HEK293 (cell line): Measurements from ENCODE around the gene ZNF829.

Experiments
- CTCF ChIA-PET: fragments of 350-600 bp; formaldehyde crosslinking; extraction: SDS; loops from one replicate; lab custom pipeline; 2021; ENCODE audit warnings: antibody characterized with exemption; lab: Yijun Ruan, JAX
- POLR2A ChIA-PET: fragments of 300-600 bp; formaldehyde crosslinking; extraction: SDS; loops from one replicate; lab custom pipeline; 2020; ENCODE audit warnings: antibody characterized with exemption, inconsistent platforms; lab: Yijun Ruan, JAX
- H3K27ac ChIP-seq: fragments of 200-500 bp; sonication (Bioruptor generic); 2 replicates; pipeline ENCODE4 v1.5.1; 2014; ENCODE audit warnings: low read depth, low read length, control low read depth, inconsistent platforms; ENCODE audit errors: extremely low read depth
- H3K36me3 ChIP-seq, 2 experiments: fragments of 200-500 bp in 1 of 2; sonication (Bioruptor generic) in 1 of 2; 1 replicate in 1 of 2; 2 replicates in 1 of 2; pipeline ENCODE4 v1.5.1; 2014 to 2017; ENCODE audit warnings: inconsistent platforms in 2 of 2, low read length in 2 of 2; ENCODE audit not compliant: control insufficient read depth in 2 of 2, insufficient read depth in 1 of 2
- H3K4me1 ChIP-seq: fragments of 200-500 bp; sonication (Bioruptor generic); 2 replicates; pipeline ENCODE4 v1.5.1; 2014; ENCODE audit warnings: mild to moderate bottlenecking, low read length, inconsistent platforms; ENCODE audit not compliant: control insufficient read depth, insufficient read depth
- H3K4me3 ChIP-seq: 2 replicates; pipeline ENCODE4 v1.5.1; 2011; ENCODE audit warnings: low read depth, mild to moderate bottlenecking, control low read depth, low read length, moderate library complexity
- H3K9me3 ChIP-seq: fragments of 200-500 bp; sonication (Bioruptor generic); 2 replicates; pipeline ENCODE4 v1.5.1; 2014; ENCODE audit warnings: low read depth, low read length, inconsistent platforms; ENCODE audit not compliant: control insufficient read depth, insufficient read depth
- HOXC10 ChIP-seq: sonication (generic); formaldehyde crosslinking; IDR thresholded peaks from 2 replicates; pipeline ENCODE4 v1.8.1; 2023; ENCODE audit warnings: mild to moderate bottlenecking, missing genetic modification reagents
- HOXD13 ChIP-seq: sonication (generic); formaldehyde crosslinking; IDR thresholded peaks from 2 replicates; pipeline ENCODE4 v1.8.0; 2022; ENCODE audit warnings: missing genetic modification reagents, borderline replicate concordance
- IKZF3 ChIP-seq: fragments of 450-650 bp; IDR thresholded peaks from 2 replicates; pipeline ENCODE4 v1.5.0; 2018; ENCODE audit warnings: missing biosample characterization, mild to moderate bottlenecking, missing genetic modification characterization, moderate library complexity
- KLF16 ChIP-seq: fragments of 450-650 bp; formaldehyde crosslinking; IDR thresholded peaks from 2 replicates; pipeline ENCODE4 v1.5.1; 2017; ENCODE audit warnings: missing biosample characterization, missing genetic modification characterization
- KLF7 ChIP-seq: fragments of 450-650 bp; formaldehyde crosslinking; IDR thresholded peaks from 2 replicates; pipeline ENCODE4 v1.5.1; 2016; ENCODE audit warnings: missing biosample characterization, missing genetic modification characterization, borderline replicate concordance
- MEIS1 ChIP-seq: sonication (generic); formaldehyde crosslinking; IDR thresholded peaks from 2 replicates; pipeline ENCODE4 v1.8.1; 2022; ENCODE audit warnings: missing genetic modification reagents, mild to moderate bottlenecking, borderline replicate concordance
- SETDB1 ChIP-seq: IDR thresholded peaks from one replicate; pipeline ENCODE4 v1.6.1; 2017; ENCODE audit warnings: mild to moderate bottlenecking, low read length, moderate library complexity, mixed read lengths; ENCODE audit not compliant: insufficient read length
- SP2 ChIP-seq: fragments of 450-650 bp; formaldehyde crosslinking; IDR thresholded peaks from 2 replicates; pipeline ENCODE4 v1.5.1; 2016; ENCODE audit warnings: missing biosample characterization, missing genetic modification characterization
- YY2 ChIP-seq: fragments of 450-650 bp; formaldehyde crosslinking; IDR thresholded peaks from 2 replicates; pipeline ENCODE4 v1.5.1; 2016; ENCODE audit warnings: missing biosample characterization, missing genetic modification characterization
- ZBTB1 ChIP-seq: fragments of 450-650 bp; formaldehyde crosslinking; IDR thresholded peaks from 2 replicates; pipeline ENCODE4 v1.5.1; 2016; ENCODE audit warnings: missing biosample characterization, missing genetic modification characterization
- ZBTB10 ChIP-seq: fragments of 450-650 bp; formaldehyde crosslinking; IDR thresholded peaks from 2 replicates; pipeline ENCODE4 v1.5.1; 2016; ENCODE audit warnings: missing biosample characterization, missing genetic modification characterization
- ZFP3 ChIP-seq: fragments of 450-650 bp; formaldehyde crosslinking; IDR thresholded peaks from 2 replicates; pipeline ENCODE4 v1.5.1; 2016; ENCODE audit warnings: low read depth, missing biosample characterization, missing genetic modification characterization
- ZFP37 ChIP-seq: fragments of 450-650 bp; formaldehyde crosslinking; IDR thresholded peaks from 2 replicates; pipeline ENCODE4 v1.5.1; 2016; ENCODE audit warnings: missing biosample characterization, missing genetic modification characterization
- ZNF148 ChIP-seq: fragments of 450-650 bp; formaldehyde crosslinking; IDR thresholded peaks from 2 replicates; pipeline ENCODE4 v1.5.0; 2017; ENCODE audit warnings: missing biosample characterization, missing genetic modification characterization, borderline replicate concordance
- ZNF221 ChIP-seq: fragments of 450-650 bp; formaldehyde crosslinking; IDR thresholded peaks from 2 replicates; pipeline ENCODE4 v1.5.1; 2017; ENCODE audit warnings: missing biosample characterization, missing genetic modification characterization, borderline replicate concordance
- ZNF23 ChIP-seq: fragments of 450-650 bp; formaldehyde crosslinking; IDR thresholded peaks from 2 replicates; pipeline ENCODE4 v1.5.1; 2016; ENCODE audit warnings: missing biosample characterization, missing genetic modification characterization, borderline replicate concordance
- ZNF24 ChIP-seq: fragments of 450-650 bp; formaldehyde crosslinking; IDR thresholded peaks from 2 replicates; pipeline ENCODE4 v1.5.1; 2016; ENCODE audit warnings: missing biosample characterization, missing genetic modification characterization
- ZNF26 ChIP-seq: fragments of 450-650 bp; formaldehyde crosslinking; IDR thresholded peaks from 2 replicates; pipeline ENCODE4 v1.5.1; 2016; ENCODE audit warnings: missing biosample characterization, missing genetic modification characterization
- ZNF335 ChIP-seq: fragments of 450-650 bp; formaldehyde crosslinking; conservative IDR thresholded peaks from 2 replicates; pipeline ENCODE4 v1.5.1; 2016; ENCODE audit warnings: missing biosample characterization, missing genetic modification characterization
- ZNF366 ChIP-seq: fragments of 450-650 bp; formaldehyde crosslinking; conservative IDR thresholded peaks from 2 replicates; pipeline ENCODE4 v1.5.1; 2016; ENCODE audit warnings: missing biosample characterization, missing genetic modification characterization
- ZNF37A ChIP-seq: fragments of 450-650 bp; IDR thresholded peaks from 2 replicates; pipeline ENCODE4 v1.5.1; 2018; ENCODE audit warnings: missing biosample characterization, missing genetic modification characterization
- ZNF394 ChIP-seq: fragments of 450-650 bp; formaldehyde crosslinking; IDR thresholded peaks from 2 replicates; pipeline ENCODE4 v1.5.1; 2016; ENCODE audit warnings: missing biosample characterization, missing genetic modification characterization, mild to moderate bottlenecking, moderate library complexity, borderline replicate concordance
- ZNF404 ChIP-seq: fragments of 450-650 bp; formaldehyde crosslinking; IDR thresholded peaks from 2 replicates; pipeline ENCODE4 v1.5.1; 2017; ENCODE audit warnings: missing biosample characterization, missing genetic modification characterization
- ZNF585B ChIP-seq: fragments of 450-650 bp; formaldehyde crosslinking; IDR thresholded peaks from 2 replicates; pipeline ENCODE4 v1.5.1; 2016; ENCODE audit warnings: missing biosample characterization, missing genetic modification characterization
- ZNF600 ChIP-seq: fragments of 450-650 bp; formaldehyde crosslinking; IDR thresholded peaks from 2 replicates; pipeline ENCODE4 v1.5.1; 2016; ENCODE audit warnings: missing biosample characterization, missing genetic modification characterization
- ZNF670 ChIP-seq: fragments of 450-650 bp; formaldehyde crosslinking; IDR thresholded peaks from 2 replicates; pipeline ENCODE4 v1.5.1; 2016; ENCODE audit warnings: missing biosample characterization, missing genetic modification characterization, low read depth
- ZNF707 ChIP-seq: fragments of 450-650 bp; formaldehyde crosslinking; IDR thresholded peaks from 2 replicates; pipeline ENCODE4 v1.5.1; 2016; ENCODE audit warnings: missing biosample characterization, missing genetic modification characterization
- ZNF747 ChIP-seq: fragments of 450-650 bp; formaldehyde crosslinking; IDR thresholded peaks from 2 replicates; pipeline ENCODE4 v1.5.1; 2016; ENCODE audit warnings: missing biosample characterization, missing genetic modification characterization
- ZNF791 ChIP-seq: fragments of 450-650 bp; formaldehyde crosslinking; IDR thresholded peaks from 2 replicates; pipeline ENCODE4 v1.5.1; 2016; ENCODE audit warnings: missing biosample characterization, missing genetic modification characterization
- ZNF792 ChIP-seq: fragments of 450-650 bp; formaldehyde crosslinking; IDR thresholded peaks from 2 replicates; pipeline ENCODE4 v1.5.1; 2016; ENCODE audit warnings: missing biosample characterization, missing genetic modification characterization
- ZSCAN5A ChIP-seq: fragments of 450-650 bp; formaldehyde crosslinking; IDR thresholded peaks from 2 replicates; pipeline ENCODE4 v1.5.1; 2016; ENCODE audit warnings: missing biosample characterization, missing genetic modification characterization

The ZNF829 gene

GRCh38 chr19:36963280-36963679 lies 47.2 kb upstream of the ZNF829 start:
- POLR2A ChIA-PET = no interaction called here
- CTCF ChIA-PET = interaction anchor here (0.6 kb wide), 1 partner anchor 11 kb away, joined by 3 read pairs; no protein-coding TSS in a partner anchor
- Histone ChIP-seq H3K36me3 (peaks cover 6 to 7% of the 10 kb centered on the region in 2 experiments; a peak in 2 of 3 replicates), H3K27ac (no peak overlapping the region), H3K4me1 (no peaks in the 10 kb centered on the region), H3K4me3 (no peak overlapping the region), H3K9me3 (peaks cover 20% of the 10 kb centered on the region)
- no peak for TF ChIP-seq SP2 (tag by site-specific recombination)
- TF ChIP-seq HOXD13 (CRISPR knock-in tag) = no peak
- no peak for TF ChIP-seq ZNF791 (tag by site-specific recombination)
- TF ChIP-seq ZNF792 (tag by site-specific recombination) = no peak
- TF ChIP-seq ZNF221 = no peak
- no peak for TF ChIP-seq IKZF3
- no peak for TF ChIP-seq ZNF148 (tag by site-specific recombination)
- no peak for TF ChIP-seq ZNF404
- TF ChIP-seq ZBTB1 (tag by site-specific recombination) = no peak
- no peak for TF ChIP-seq ZBTB10
- no peak for TF ChIP-seq ZNF707 (tag by site-specific recombination)
- TF ChIP-seq, all 188 proteins: peak for 0

- TF ChIP-seq KLF16 = no peak
- no peak for TF ChIP-seq ZNF585B (tag by site-specific recombination)
- TF ChIP-seq HOXC10 (CRISPR knock-in tag) = no peak
- TF ChIP-seq KLF7 (tag by site-specific recombination) = no peak
- TF ChIP-seq ZSCAN5A = no peak
- TF ChIP-seq YY2 (tag by site-specific recombination) = no peak
- TF ChIP-seq ZNF600 (tag by site-specific recombination) = no peak
- TF ChIP-seq ZNF366 (tag by site-specific recombination) = no peak
- TF ChIP-seq ZFP37 (tag by site-specific recombination) = no peak
- TF ChIP-seq ZFP3 (tag by site-specific recombination) = no peak
- TF ChIP-seq ZNF37A (tag by site-specific recombination) = no peak
- TF ChIP-seq ZNF394 (tag by site-specific recombination) = no peak
- no peak for TF ChIP-seq ZNF335
- TF ChIP-seq MEIS1 (CRISPR knock-in tag) = no peak
- TF ChIP-seq ZNF26 (tag by site-specific recombination) = no peak
- TF ChIP-seq SETDB1 = no peak
- TF ChIP-seq ZNF23 (tag by site-specific recombination) = no peak
- no peak for TF ChIP-seq ZNF747 (tag by site-specific recombination)
- no peak for TF ChIP-seq ZNF670
- TF ChIP-seq ZNF24 = no peak
- TF ChIP-seq, all 188 proteins: peak for 0
- Histone ChIP-seq H3K27ac (no peak overlapping the region), H3K36me3 (peaks cover 6 to 7% of the 10 kb centered on the region in 2 experiments; a peak in 2 of 3 replicates), H3K4me3 (no peak overlapping the region), H3K9me3 (peaks cover 23% of the 10 kb centered on the region), H3K4me1 (no peaks in the 10 kb centered on the region)
- CTCF ChIA-PET = no interaction called here
- POLR2A ChIA-PET = no interaction called here
Observed at GRCh38 chr19:36962346-36962745, 46.3 kb upstream of the ZNF829 start.
